Activated T-cell treated with anti-CD3 and anti-CD28 coated beads, Interleukin-2, amount 50 U/mL, for 24 hours (primary cell): ENCODE results near the gene H2BK1.

Experiments
- DNase-seq: peaks from one replicate; pipeline ENCODE4 v3.0.0-alpha.2; 2020
- H3K27ac Mint-ChIP-seq: 2 replicates; pipeline ENCODE4 v1.8.0; 2020; ENCODE audit warnings: mild to moderate bottlenecking, mixed read lengths
- H3K27me3 Mint-ChIP-seq: 2 replicates; pipeline ENCODE4 v1.8.0; 2020; ENCODE audit warnings: mixed read lengths
- H3K36me3 Mint-ChIP-seq: 2 replicates; pipeline ENCODE4 v1.8.0; 2020; ENCODE audit warnings: low read depth, mixed read lengths
- H3K4me1 Mint-ChIP-seq: 2 replicates; pipeline ENCODE4 v1.8.0; 2020; ENCODE audit warnings: low read depth, mixed read lengths
- H3K4me3 Mint-ChIP-seq: 2 replicates; pipeline ENCODE4 v1.8.0; 2020; ENCODE audit warnings: mild to moderate bottlenecking, moderate library complexity, mixed read lengths
- H3K9me3 Mint-ChIP-seq: 2 replicates; pipeline ENCODE4 v1.8.0; 2020; ENCODE audit warnings: mixed read lengths

Gene H2BK1

GRCh38 chr7:151240942-151241754 lies 30.9 kb upstream of the H2BK1 start:
- Mint-ChIP-seq H3K36me3 (peaks cover 44% of the 10 kb centered on the region), H3K4me3 (no peak overlapping the region), H3K27me3 (peaks cover 4% of the 10 kb centered on the region), H3K9me3 (no peaks in the 10 kb centered on the region), H3K27ac (peak overlapping the region; percentile 69), H3K4me1 (peaks cover 29% of the 10 kb centered on the region)
- no peak for DNase-seq

DNA sequence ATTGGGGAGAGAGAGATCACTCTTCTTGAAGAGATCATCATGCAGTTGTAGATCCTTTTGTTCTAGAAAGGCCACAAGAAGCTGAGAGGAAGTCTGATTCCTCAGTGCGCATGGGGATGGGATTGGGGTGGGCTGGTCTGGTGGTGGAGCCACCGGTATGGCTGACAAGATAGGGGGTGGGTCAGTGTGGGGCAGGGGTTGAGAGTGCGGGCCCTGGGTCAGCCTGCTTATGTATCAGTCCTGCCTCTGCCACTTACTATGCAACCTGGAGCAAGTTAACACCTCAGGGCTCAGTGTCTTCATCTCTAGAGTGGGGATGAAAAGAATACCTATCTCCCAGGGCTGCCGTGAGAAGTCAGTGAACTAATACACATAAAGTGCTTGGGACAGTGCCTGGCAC lies 30.2 kb upstream of the H2BK1 start:
- Mint-ChIP-seq H3K4me1 (peaks cover 26% of the 10 kb centered on the region), H3K36me3 (peaks cover 50% of the 10 kb centered on the region), H3K4me3 (no peak overlapping the region), H3K27ac (peak overlapping the region; percentile 50), H3K9me3 (no peaks in the 10 kb centered on the region), H3K27me3 (no peaks in the 10 kb centered on the region)
- no peak for DNase-seq

DNA sequence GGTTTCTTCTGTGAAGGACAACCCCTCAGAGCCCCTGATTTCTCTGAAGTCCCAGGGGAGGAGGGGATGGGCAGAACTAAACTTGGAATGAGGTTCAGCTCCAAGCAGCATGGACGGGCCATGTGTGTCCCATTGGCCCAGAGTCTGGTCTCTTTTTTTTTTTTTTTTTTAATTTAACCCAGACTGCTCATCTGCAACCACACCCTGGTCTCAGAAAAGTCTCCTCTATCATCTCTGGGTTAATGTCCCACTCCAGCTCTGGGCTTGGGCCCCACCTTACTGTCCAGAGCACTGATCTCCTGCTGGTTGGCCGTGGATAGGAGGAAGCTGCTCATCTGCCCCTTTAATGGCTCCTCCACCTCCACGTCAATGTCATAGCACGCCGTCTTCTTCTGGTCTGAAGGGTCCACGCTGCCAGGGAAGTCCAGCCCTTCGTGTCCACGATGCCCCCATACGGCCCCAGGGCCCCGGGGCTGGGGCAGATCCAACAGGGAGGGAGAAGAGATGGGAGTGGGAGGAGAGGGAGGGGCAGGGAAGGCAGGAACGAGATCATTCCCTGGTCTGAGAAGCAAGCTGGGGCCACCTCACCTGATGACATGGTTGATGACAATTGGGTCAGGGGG lies 29.7 kb upstream of the H2BK1 start:
- Mint-ChIP-seq H3K27ac (peak overlapping the region; percentile 50), H3K27me3 (no peaks in the 10 kb centered on the region), H3K4me1 (peaks cover 30% of the 10 kb centered on the region), H3K4me3 (no peak overlapping the region), H3K9me3 (no peaks in the 10 kb centered on the region), H3K36me3 (peaks cover 56% of the 10 kb centered on the region)
- DNase-seq = no peak

DNA sequence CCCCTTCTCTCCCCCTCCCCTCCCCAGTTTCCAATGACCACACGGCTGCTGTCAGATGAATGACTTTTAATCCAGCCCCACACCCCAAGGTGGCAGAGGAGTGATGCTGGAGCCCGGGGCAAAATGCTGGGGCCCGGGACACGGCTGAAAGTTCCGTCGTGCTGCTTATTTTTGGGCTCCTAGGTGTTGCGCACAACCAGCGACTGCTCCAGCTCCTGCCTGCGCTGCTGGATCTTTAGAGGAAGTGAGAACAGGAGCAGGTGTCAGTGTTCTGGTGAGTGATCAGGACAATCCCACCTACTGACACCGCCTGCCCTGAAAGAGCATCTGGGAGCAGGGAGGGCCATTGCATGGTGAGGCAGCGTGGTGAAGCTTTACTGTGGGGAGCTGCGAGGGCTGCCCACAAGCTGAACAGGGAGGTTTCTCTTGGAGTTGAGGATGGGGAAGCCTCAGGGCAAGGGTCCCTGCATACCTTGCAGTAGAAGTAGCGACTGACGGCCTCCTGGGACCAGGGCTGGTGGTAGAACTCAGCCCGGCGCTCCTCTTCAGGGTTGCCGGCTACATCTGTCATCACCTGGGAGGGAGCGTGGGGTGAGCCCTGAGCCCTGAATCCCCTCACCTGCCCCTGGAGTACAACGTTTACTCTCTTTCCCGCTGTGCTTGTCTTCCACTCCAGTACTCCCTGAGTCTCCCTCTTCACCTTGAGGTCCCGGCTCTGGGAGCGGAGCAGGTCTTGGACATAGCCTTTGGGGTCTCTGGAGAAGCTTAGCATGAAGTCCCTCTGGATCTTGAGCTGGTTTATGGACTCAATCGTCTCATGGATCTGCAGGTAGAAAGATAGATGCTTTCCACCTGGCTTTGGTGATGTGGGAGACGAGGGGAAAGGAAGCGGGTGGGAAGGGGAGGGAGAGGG lies 28.9 kb upstream of the H2BK1 start:
- H3K27ac Mint-ChIP-seq = no peak overlapping the region
- H3K27me3 Mint-ChIP-seq = no peaks in the 10 kb centered on the region
- H3K9me3 Mint-ChIP-seq = no peaks in the 10 kb centered on the region
- H3K4me1 Mint-ChIP-seq = peaks cover 30% of the 10 kb centered on the region
- H3K36me3 Mint-ChIP-seq = peaks cover 63% of the 10 kb centered on the region
- DNase-seq = no peak
- H3K4me3 Mint-ChIP-seq = no peak overlapping the region

- no peaks in the 10 kb centered on the region for H3K27me3 Mint-ChIP-seq
Measured at GRCh38 chr7:151238190-151238810, 28.0 kb upstream of the H2BK1 start.

DNA sequence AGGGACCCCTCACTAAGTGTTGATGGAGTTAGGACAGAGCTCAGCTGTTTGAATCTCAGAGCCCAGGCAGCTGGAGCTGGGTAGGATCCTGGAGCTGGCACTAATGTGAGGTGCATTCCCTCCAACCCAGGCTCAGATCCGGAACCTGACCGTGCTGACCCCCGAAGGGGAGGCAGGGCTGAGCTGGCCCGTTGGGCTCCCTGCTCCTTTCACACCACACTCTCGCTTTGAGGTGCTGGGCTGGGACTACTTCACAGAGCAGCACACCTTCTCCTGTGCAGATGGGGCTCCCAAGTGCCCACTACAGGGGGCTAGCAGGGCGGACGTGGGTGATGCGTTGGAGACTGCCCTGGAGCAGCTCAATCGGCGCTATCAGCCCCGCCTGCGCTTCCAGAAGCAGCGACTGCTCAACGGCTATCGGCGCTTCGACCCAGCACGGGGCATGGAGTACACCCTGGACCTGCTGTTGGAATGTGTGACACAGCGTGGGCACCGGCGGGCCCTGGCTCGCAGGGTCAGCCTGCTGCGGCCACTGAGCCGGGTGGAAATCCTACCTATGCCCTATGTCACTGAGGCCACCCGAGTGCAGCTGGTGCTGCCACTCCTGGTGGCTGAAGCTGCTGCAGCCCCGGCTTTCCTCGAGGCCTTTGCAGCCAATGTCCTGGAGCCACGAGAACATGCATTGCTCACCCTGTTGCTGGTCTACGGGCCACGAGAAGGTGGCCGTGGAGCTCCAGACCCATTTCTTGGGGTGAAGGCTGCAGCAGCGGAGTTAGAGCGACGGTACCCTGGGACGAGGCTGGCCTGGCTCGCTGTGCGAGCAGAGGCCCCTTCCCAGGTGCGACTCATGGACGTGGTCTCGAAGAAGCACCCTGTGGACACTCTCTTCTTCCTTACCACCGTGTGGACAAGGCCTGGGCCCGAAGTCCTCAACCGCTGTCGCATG lies 27.2 kb upstream of the H2BK1 start:
- Mint-ChIP-seq H3K4me3 (no peak overlapping the region), H3K4me1 (peaks cover 25% of the 10 kb centered on the region), H3K27me3 (no peaks in the 10 kb centered on the region), H3K27ac (no peak overlapping the region), H3K9me3 (no peaks in the 10 kb centered on the region), H3K36me3 (peaks cover 79% of the 10 kb centered on the region)
- no peak for DNase-seq

More at GRCh38 chr7:151238190-151238810, 28.0 kb upstream of the H2BK1 start:
- Mint-ChIP-seq H3K4me3 (no peak overlapping the region), H3K27ac (no peak overlapping the region), H3K9me3 (no peaks in the 10 kb centered on the region), H3K4me1 (peaks cover 30% of the 10 kb centered on the region), H3K36me3 (peaks cover 72% of the 10 kb centered on the region)
- no peak for DNase-seq

GRCh38 chr7:151236406-151236805 lies 26.1 kb upstream of the H2BK1 start:
- no peak for DNase-seq
- H3K4me3 Mint-ChIP-seq = no peak overlapping the region
- peaks cover 33% of the 10 kb centered on the region for H3K4me1 Mint-ChIP-seq
- no peaks in the 10 kb centered on the region for H3K9me3 Mint-ChIP-seq
- H3K27ac Mint-ChIP-seq = no peak overlapping the region
- H3K27me3 Mint-ChIP-seq = no peaks in the 10 kb centered on the region
- peaks cover 79% of the 10 kb centered on the region for H3K36me3 Mint-ChIP-seq

- H3K36me3 Mint-ChIP-seq = peaks cover 70% of the 10 kb centered on the region
- H3K27me3 Mint-ChIP-seq = no peaks in the 10 kb centered on the region
- H3K4me1 Mint-ChIP-seq = peaks cover 37% of the 10 kb centered on the region
- H3K4me3 Mint-ChIP-seq = peak overlapping the region; percentile 23
- H3K27ac Mint-ChIP-seq = peak overlapping the region; percentile 99
- no peak for DNase-seq
- no peaks in the 10 kb centered on the region for H3K9me3 Mint-ChIP-seq
Measured at GRCh38 chr7:151235091-151235787, 25.0 kb upstream of the H2BK1 start.

DNA sequence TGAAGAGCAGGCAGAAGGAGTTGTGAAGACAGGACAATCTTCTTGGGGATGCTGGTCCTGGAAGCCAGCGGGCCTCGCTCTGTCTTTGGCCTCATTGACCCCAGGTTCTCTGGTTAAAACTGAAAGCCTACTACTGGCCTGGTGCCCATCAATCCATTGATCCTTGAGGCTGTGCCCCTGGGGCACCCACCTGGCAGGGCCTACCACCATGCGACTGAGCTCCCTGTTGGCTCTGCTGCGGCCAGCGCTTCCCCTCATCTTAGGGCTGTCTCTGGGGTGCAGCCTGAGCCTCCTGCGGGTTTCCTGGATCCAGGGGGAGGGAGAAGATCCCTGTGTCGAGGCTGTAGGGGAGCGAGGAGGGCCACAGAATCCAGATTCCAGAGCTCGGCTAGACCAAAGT lies 23.5 kb upstream of the H2BK1 start:
- H3K27ac Mint-ChIP-seq = peak overlapping the region; percentile 99
- H3K4me3 Mint-ChIP-seq = peak overlapping the region; percentile 99
- DNase-seq = no peak
- peaks cover 37% of the 10 kb centered on the region for H3K4me1 Mint-ChIP-seq
- no peaks in the 10 kb centered on the region for H3K9me3 Mint-ChIP-seq
- no peaks in the 10 kb centered on the region for H3K27me3 Mint-ChIP-seq
- H3K36me3 Mint-ChIP-seq = peaks cover 59% of the 10 kb centered on the region

DNA sequence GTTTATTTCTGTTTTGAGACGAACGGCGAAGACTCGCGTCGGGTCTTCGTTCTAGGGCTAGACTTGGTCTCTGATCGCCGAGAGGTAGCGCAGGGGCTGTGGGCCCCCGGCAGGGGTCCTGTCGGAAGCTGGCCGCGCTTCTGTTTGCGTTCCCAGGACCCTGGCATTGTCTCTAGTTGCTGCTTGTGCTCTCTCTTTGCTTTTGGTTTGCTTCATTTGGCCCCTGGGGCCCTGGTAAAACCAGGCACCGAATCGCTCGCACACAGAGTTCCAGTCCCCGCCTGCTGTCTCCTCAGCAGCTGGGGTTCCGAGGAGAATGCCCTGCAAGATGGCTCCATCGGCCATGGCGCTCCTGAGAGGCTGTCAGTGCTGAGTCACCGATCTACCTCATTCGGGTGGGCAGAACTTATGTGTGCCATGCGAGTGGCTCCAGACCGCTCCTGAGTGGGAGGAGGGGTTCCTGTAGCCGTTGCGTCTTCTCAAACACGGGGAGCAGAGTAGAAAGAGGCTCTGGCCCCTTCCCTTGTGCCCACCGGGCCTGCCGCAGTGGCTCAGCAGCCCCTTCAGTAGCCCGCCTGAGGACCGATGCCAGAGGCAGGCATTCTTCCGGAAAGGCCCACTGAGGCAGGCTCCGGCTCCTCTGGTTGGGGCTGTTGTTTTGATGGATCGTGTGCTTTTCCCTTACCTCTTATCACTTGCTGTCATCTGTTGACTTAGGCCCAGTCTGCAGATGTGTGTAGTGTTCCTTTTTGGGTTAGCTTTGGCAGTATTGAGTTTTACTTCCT lies 22.8 kb upstream of the H2BK1 start:
- DNase-seq = peak; percentile 84
- H3K36me3 Mint-ChIP-seq = peaks cover 54% of the 10 kb centered on the region
- no peaks in the 10 kb centered on the region for H3K9me3 Mint-ChIP-seq

DNA sequence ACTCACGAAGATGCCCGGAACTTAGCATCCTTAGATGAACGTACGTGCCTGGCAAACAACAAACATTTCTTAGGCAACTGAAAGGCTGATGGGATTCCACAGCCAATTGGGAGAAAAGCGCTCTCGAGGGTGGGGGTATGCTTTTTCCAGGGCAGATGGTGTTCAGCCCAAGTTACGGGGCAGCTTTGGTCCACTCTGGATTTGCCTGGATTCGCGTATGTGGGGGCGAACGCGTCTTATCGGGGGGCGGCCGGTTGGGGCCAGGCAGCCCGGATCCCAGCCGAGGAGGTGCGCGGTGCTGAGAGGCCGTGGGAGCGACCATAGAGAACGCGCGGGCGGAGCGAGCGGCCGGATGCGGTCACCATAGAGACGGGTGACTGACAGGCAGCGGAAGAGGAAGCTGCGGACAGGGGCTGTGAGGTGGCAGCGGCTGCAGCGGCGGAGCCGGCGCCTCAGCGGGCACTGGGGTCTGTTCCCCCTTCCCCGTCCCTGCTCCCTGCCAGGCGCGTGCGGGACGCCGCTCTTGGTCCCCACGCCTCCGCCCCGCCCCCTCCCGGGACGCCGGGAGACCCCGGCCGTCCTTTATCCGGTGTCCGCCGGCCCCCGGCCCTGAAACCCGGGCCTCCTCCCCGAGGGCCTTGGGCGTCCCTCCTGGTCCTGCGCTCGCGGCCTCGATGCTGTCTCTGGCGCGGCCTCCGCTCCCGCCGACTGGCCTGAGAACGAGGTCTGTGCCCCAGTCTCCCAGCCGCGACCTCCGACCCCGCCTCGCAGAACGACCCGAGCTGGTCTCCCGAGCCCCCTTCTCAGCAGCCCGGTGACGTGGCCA lies 22.0 kb upstream of the H2BK1 start, which contains the start of gene CHPF2:
Gene CHPF2 (plus strand): TSS at position 393 of the 826 bp plus-strand sequence. CDS start 1,529 bp downstream, outside the sequence.
- Mint-ChIP-seq H3K4me1 (peaks cover 46% of the 10 kb centered on the region), H3K9me3 (no peaks in the 10 kb centered on the region)

More for the DNA sequence above, 22.8 kb upstream of the H2BK1 start:
- Mint-ChIP-seq H3K4me1 (peaks cover 39% of the 10 kb centered on the region), H3K27me3 (no peaks in the 10 kb centered on the region), H3K27ac (peak overlapping the region; percentile 99), H3K4me3 (peak overlapping the region; percentile 99)

More for the DNA sequence above, 22.0 kb upstream of the H2BK1 start, which contains the start of gene CHPF2:
- Mint-ChIP-seq H3K27me3 (no peaks in the 10 kb centered on the region), H3K27ac (peak within 1 kb of the TSS; percentile 99), H3K36me3 (peaks cover 48% of the 10 kb centered on the region), H3K4me3 (peak within 1 kb of the TSS; percentile 99)
- DNase-seq = peak; percentile 91
